Karpas-422 (cell line): ENCODE data around the gene FNBP1. TPM values are rescaled to one million over a fixed set of nuclear protein-coding genes. Genes with fewer than 3 reads are reported as not detected.

Source experiments
- DNase-seq: peaks from one replicate; pipeline ENCODE4 v3.0.0-alpha.2; 2015
- H2AFZ ChIP-seq: fragments of 200-600 bp; sonication (generic); 2 replicates; pipeline ENCODE4 v1.6.1; 2014; ENCODE audit warnings: antibody characterized with exemption, low read length, mixed read lengths
- H3K27ac ChIP-seq: fragments of 200-600 bp; sonication (generic); 2 replicates; pipeline ENCODE4 v1.5.1; 2014; ENCODE audit warnings: mild to moderate bottlenecking, low read length, moderate library complexity
- H3K27me3 ChIP-seq: fragments of 200-600 bp; sonication (generic); 2 replicates; pipeline ENCODE4 v1.6.1; 2014; ENCODE audit warnings: low read length, mixed read lengths
- H3K36me3 ChIP-seq: fragments of 200-600 bp; sonication (generic); 2 replicates; pipeline ENCODE4 v1.6.1; 2014; ENCODE audit warnings: low read length, mixed read lengths; ENCODE audit not compliant: insufficient read depth
- H3K4me1 ChIP-seq: fragments of 200-600 bp; sonication (generic); 2 replicates; pipeline ENCODE4 v1.6.1; 2014; ENCODE audit warnings: mild to moderate bottlenecking, low read length, mixed read lengths
- H3K4me2 ChIP-seq: fragments of 200-600 bp; sonication (generic); 2 replicates; pipeline ENCODE4 v1.6.1; 2014; ENCODE audit warnings: low read length, low read depth, mild to moderate bottlenecking; ENCODE audit not compliant: poor library complexity, severe bottlenecking
- H3K4me3 ChIP-seq: fragments of 200-600 bp; sonication (generic); 2 replicates; pipeline ENCODE4 v1.5.1; 2014; ENCODE audit warnings: mild to moderate bottlenecking, antibody characterized with exemption, low read length, mixed read lengths
- H3K79me2 ChIP-seq: fragments of 200-600 bp; sonication (generic); 2 replicates; pipeline ENCODE4 v1.6.1; 2014; ENCODE audit warnings: mild to moderate bottlenecking, low read length, mixed read lengths
- H3K9ac ChIP-seq: fragments of 200-600 bp; sonication (generic); 2 replicates; pipeline ENCODE4 v1.6.0; 2014; ENCODE audit warnings: low read length
- H3K9me2 ChIP-seq: fragments of 200-600 bp; sonication (generic), shearing (Covaris generic); replicated peaks from 2 replicates; pipeline ENCODE4 v1.6.0; 2014; ENCODE audit warnings: mild to moderate bottlenecking, low read length, moderate library complexity; ENCODE audit not compliant: insufficient read depth
- H3K9me3 ChIP-seq: fragments of 300-700, 200-600 bp; sonication (generic); 2 replicates; pipeline ENCODE4 v1.6.1; 2014; ENCODE audit warnings: low read length, mixed read lengths
- H4K20me1 ChIP-seq: fragments of 200-600 bp; sonication (generic); 2 replicates; pipeline ENCODE4 v1.6.1; 2014; ENCODE audit warnings: mild to moderate bottlenecking, antibody characterized with exemption, low read length, low read depth; ENCODE audit not compliant: insufficient read depth
- total RNA-seq: library from RNA; depleted of rRNA; stranded (reverse); fragments of >200 nt; shearing (Covaris generic); gene quantifications from 2 replicates; pipeline ENCODE4 v1.2.3, GENCODE V29; 2014; ENCODE audit warnings: low replicate concordance; rRNA removed

Gene FNBP1
- 205 and 280 TPM in 2 replicates for total RNA-seq

DNA sequence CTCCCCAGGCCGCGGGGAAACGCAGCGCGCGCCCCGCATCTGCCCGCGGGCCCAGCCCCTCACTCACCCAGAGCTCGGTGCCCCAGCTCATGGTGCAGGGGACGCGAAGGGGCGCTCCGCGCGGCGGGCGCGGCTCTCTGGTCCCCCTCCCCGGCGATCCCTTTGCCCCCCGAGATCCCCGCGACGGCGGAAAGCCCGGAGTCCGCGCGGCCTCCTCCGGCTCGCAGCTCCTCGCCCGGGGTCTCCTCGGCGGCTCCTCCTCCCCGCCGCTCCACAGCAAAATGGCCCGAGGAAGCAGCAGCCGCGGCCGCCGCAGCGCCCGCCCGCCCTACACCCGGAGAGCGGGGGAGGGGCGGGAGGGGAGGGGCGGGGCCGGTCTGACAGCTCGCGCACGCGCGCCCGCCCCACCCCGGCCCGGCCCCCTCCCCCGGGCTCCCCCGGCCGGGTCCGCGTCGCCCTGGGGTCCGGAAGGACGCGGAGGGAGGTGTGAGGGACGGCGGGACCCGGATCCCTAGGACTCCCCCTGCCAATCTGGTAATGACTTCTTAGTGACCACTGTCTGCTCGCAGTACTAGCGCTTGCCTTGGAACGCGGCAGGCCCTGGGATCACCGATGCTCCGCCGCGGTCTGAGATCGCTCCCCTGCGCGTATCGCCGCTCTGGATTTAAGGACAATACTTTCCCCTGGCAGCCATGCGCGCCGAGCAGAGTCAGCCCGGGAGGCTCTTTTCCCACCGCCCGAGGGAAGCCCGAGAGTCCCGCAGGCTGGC lies at the start of gene FNBP1:
Gene FNBP1 (minus strand): TSS at position 305 of the 769 bp plus-strand sequence. CDS start 214 bp downstream, at position 91.
- Histone ChIP-seq H3K4me2 (peak within 1 kb of the TSS; percentile 82), H3K9ac (peak within 1 kb of the TSS; percentile 99), H3K9me3 (no peaks in the 10 kb centered on the region), H3K27me3 (no peaks in the 10 kb centered on the region), H3K9me2 (no peaks in the 10 kb centered on the region), H4K20me1 (no peaks in the 10 kb centered on the region), H3K4me3 (peak within 1 kb of the TSS; percentile 81), H3K27ac (peak within 1 kb of the TSS; percentile 94), H3K4me1 (peaks cover 62% of the 10 kb centered on the region), H3K79me2 (peaks cover 64% of the 10 kb centered on the region), H2AFZ (no peak within 1 kb of the TSS), H3K36me3 (no peaks in the 10 kb centered on the region)
- peak; percentile 91 for DNase-seq

DNA sequence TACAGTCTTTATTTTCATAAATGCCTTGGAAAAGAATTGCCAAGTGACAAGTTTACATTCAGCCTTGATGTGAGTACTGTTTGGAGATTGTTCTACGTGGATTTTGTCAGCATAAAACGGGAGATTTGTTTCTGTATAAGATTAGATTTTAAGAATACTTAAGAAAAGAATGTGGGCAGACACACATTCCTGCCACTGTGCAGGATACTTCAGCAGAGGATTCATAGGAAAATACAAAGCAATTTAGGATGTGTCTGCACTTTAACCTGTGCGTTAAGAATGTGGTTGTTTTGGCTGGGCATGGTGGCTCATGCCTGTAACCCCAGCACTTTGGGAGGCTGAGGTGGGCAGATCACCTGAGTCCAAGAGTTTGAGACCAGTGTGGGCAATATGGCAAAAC lies 47.9 kb upstream of the FNBP1 start:
- Histone ChIP-seq H3K4me2 (no peak overlapping the region), H3K36me3 (peaks cover 27% of the 10 kb centered on the region), H3K27ac (no peak overlapping the region), H3K9ac (no peak overlapping the region), H2AFZ (no peak overlapping the region), H3K9me2 (no peaks in the 10 kb centered on the region), H3K4me3 (no peak overlapping the region), H3K9me3 (no peaks in the 10 kb centered on the region), H3K4me1 (no peaks in the 10 kb centered on the region), H3K27me3 (no peaks in the 10 kb centered on the region), H4K20me1 (no peaks in the 10 kb centered on the region), H3K79me2 (no peaks in the 10 kb centered on the region)
- DNase-seq: no peak

DNA sequence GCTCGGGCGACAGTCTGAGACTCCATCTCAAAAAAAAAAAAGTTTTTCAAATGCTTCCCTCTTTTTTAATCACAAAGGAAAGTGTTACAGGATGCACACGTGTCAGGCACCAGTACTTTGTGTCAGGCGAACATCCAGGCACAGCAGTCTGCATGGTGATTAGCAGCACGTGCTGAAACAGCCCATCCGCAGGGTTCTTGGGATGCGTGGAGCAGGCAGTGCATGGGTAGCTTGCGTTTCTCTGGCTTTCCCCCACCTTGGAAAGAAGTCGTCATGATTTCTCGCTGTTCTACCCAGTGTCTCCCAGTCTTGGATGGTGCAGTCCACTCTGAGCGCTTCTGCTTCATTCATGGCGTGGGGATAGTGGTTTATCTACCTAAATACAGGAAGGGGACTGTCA lies 46.2 kb upstream of the FNBP1 start:
- Histone ChIP-seq H3K27me3 (no peaks in the 10 kb centered on the region), H3K36me3 (peaks cover 23% of the 10 kb centered on the region)

DNA sequence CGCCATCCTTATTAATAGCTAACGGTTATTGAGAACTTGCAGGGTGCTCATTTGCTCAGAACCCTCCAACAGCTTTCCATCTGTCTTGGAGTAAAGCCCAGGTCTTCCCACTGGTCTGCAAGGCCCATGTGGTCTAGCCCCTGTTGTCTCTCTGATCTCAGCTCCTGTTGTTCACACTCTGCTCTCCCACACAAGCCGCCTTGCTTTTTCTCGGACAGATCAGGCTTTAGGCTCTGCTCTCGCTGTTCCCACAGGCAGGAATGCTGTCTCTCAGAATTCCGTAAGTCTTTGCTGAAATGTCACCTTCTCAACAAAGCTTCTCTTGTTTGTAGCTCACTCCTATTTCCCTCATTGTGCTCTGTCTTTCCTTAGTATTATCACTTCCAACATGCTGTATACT lies 45.1 kb upstream of the FNBP1 start:
- DNase-seq: no peak
- no peak overlapping the region for H3K9ac ChIP-seq
- H2AFZ ChIP-seq: no peak overlapping the region
- H3K27me3 ChIP-seq: no peaks in the 10 kb centered on the region
- H3K9me2 ChIP-seq: no peaks in the 10 kb centered on the region
- H3K9me3 ChIP-seq: no peaks in the 10 kb centered on the region
- no peak overlapping the region for H3K27ac ChIP-seq
- H3K36me3 ChIP-seq: peaks cover 19% of the 10 kb centered on the region
- no peaks in the 10 kb centered on the region for H3K79me2 ChIP-seq
- H3K4me2 ChIP-seq: no peak overlapping the region
- no peaks in the 10 kb centered on the region for H3K4me1 ChIP-seq
- H3K4me3 ChIP-seq: no peak overlapping the region
- H4K20me1 ChIP-seq: no peaks in the 10 kb centered on the region

More for the DNA sequence above, 46.2 kb upstream of the FNBP1 start:
- Histone ChIP-seq H3K27ac (no peak overlapping the region), H2AFZ (no peak overlapping the region), H3K9me2 (no peaks in the 10 kb centered on the region), H3K4me3 (no peak overlapping the region), H3K4me1 (no peaks in the 10 kb centered on the region), H3K4me2 (no peak overlapping the region), H3K79me2 (no peaks in the 10 kb centered on the region), H4K20me1 (no peaks in the 10 kb centered on the region), H3K9me3 (no peaks in the 10 kb centered on the region), H3K9ac (no peak overlapping the region)
- no peak for DNase-seq

DNA sequence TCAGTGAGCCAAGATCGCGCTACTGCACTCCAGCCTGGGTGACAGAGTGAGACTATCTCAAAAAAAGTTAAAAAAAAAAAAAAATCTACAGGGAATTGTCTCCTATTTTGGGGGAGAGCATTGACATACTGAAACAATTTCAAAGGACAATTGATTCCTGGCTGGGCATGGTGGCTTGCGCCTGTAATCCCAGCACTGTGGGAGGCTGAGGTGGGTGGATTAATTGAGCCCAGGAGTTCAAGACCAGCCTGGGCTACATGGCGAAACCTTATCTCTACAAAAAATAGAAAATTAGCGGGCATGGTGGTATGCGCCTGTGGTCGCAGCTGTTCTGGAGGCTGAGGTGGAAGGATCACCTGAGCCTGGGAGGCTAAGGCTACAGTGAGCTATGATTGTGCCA lies 41.3 kb upstream of the FNBP1 start:
- Histone ChIP-seq H3K4me3 (no peak overlapping the region), H4K20me1 (no peaks in the 10 kb centered on the region), H3K36me3 (peaks cover 15% of the 10 kb centered on the region; the same call in 1 of the 2 replicates), H3K4me2 (no peak overlapping the region), H3K9ac (no peak overlapping the region), H3K79me2 (peaks cover 3% of the 10 kb centered on the region; the same call in 1 of the 2 replicates), H3K9me2 (no peaks in the 10 kb centered on the region), H3K9me3 (no peaks in the 10 kb centered on the region), H3K4me1 (no peaks in the 10 kb centered on the region), H3K27me3 (no peaks in the 10 kb centered on the region), H3K27ac (no peak overlapping the region), H2AFZ (no peak overlapping the region)
- no peak for DNase-seq

DNA sequence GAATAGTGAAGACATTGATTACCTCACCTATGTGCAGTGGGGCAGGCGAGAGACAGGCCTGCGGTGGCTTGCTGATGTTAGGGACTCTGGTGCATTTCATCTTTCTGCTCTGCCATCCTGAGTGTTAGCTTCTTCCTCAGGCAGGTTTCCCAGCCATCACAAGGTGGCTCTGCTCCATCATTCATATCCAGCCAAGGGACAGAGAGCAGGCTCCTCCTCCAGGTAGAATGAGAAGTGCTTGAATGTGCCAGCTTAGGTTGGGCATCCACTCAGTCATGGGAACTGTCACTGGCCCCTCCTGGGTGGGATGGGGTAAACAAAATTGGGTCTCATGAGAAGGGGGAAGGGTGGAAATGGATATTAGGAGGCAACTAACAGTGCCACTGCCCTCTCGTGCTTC lies 35.6 kb upstream of the FNBP1 start:
- Histone ChIP-seq H3K4me1 (no peaks in the 10 kb centered on the region), H3K79me2 (peaks cover 29% of the 10 kb centered on the region), H3K27me3 (no peaks in the 10 kb centered on the region), H3K4me3 (no peak overlapping the region), H3K27ac (no peak overlapping the region), H4K20me1 (no peaks in the 10 kb centered on the region), H3K9me3 (no peaks in the 10 kb centered on the region), H2AFZ (no peak overlapping the region), H3K9ac (no peak overlapping the region), H3K4me2 (no peak overlapping the region), H3K36me3 (peaks cover 19% of the 10 kb centered on the region), H3K9me2 (no peaks in the 10 kb centered on the region)
- DNase-seq: no peak

DNA sequence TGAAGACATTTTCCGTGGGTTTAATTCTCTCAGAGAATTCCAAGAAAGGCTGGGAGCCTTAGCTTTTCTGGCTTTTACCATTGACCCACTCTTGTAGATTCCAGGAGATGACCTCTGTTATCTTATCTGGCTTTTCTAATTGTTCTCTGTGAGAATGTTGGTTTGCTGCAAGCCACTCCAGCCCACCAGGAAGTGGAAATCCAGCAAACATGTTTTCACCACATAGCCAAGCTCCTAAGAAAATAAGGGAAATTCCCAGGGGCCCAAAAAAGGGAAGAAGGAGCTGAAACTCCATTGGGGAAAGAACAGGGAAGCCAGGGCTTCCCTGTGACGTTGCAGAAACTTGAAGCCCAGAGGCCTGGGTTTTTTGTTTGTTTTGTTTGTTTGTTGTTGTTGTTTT lies 30.4 kb upstream of the FNBP1 start:
- no peaks in the 10 kb centered on the region for H3K27me3 ChIP-seq
- peaks cover 8% of the 10 kb centered on the region for H3K4me1 ChIP-seq
- no peak overlapping the region for H2AFZ ChIP-seq
- H3K9me3 ChIP-seq: no peaks in the 10 kb centered on the region
- H3K79me2 ChIP-seq: peaks cover 71% of the 10 kb centered on the region
- H3K9ac ChIP-seq: no peak overlapping the region
- H4K20me1 ChIP-seq: no peaks in the 10 kb centered on the region
- no peak overlapping the region for H3K4me2 ChIP-seq
- no peaks in the 10 kb centered on the region for H3K9me2 ChIP-seq
- H3K36me3 ChIP-seq: peaks cover 4% of the 10 kb centered on the region; the same call in 1 of the 2 replicates
- no peak for DNase-seq
- no peak overlapping the region for H3K27ac ChIP-seq
- H3K4me3 ChIP-seq: no peak overlapping the region

DNA sequence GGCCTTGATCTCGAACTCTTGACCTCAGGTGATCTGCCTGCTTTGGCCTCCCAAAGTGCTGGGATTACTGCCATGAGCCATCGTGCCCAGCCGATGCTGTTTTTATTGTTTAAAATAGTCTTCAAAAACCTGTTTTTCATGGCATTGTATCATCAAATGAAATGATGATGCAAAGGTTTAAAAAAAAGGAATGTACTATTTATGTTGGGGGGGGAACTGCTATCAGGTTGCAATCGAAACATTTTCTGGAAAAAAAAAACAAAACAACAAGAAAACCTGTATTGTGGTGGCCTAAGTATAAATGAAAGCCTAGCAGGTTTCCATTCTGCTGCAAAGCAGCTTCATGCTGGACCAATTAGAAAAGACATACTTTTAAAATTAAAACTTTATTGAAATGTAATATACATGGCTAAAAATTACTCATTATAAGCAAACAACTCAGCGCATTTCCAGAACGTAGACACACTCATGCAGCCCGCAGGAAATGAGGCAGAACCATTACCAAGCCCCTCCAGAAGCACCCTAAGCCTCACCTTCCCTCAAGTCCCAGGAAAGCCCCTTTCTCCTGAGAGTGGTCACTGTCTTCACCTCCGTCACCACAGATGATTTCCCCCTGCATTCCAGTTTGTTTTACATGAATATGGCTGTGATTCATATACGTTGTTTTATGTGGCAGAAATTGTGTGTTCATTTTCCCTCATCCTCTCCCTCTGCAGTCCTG lies 29.7 kb upstream of the FNBP1 start:
- Histone ChIP-seq H3K9ac (no peak overlapping the region), H3K9me2 (no peaks in the 10 kb centered on the region), H3K27me3 (no peaks in the 10 kb centered on the region), H2AFZ (no peak overlapping the region), H3K9me3 (no peaks in the 10 kb centered on the region), H3K4me2 (no peak overlapping the region), H3K4me3 (no peak overlapping the region), H3K27ac (no peak overlapping the region), H3K4me1 (peaks cover 14% of the 10 kb centered on the region), H3K79me2 (peaks cover 78% of the 10 kb centered on the region), H3K36me3 (peaks cover 4% of the 10 kb centered on the region; the same call in 1 of the 2 replicates), H4K20me1 (no peaks in the 10 kb centered on the region)
- DNase-seq: no peak
